ENCODE results near the gene DOCK2. TPM values are rescaled to one million over a fixed set of nuclear protein-coding genes. Genes with fewer than 3 reads are reported as not detected.

DOCK2 gene
- total and polyA plus RNA-seq, 2 donors from 2014 or later: 1.0 to 42.0 TPM

GRCh38 chr5:170077526-170077925, 440.5 kb downstream of the DOCK2 start:
- no peak for TF ChIP-seq CTCF (IDR thresholded peaks at IDR 0.05; ENCODE audit: borderline replicate concordance, extremely low read depth, insufficient read depth)
- Histone ChIP-seq H3K27me3 (ENCODE audit: control insufficient read depth, insufficient read depth, low read length) (no peaks in the 10 kb centered on the region), H3K36me3 (ENCODE audit: control insufficient read depth in 2 of 3, insufficient read depth in 3 of 3, low read length in 3 of 3) (no peaks in the 10 kb centered on the region), H3K9me3 (ENCODE audit: control insufficient read depth in 2 of 3, insufficient read depth in 1 of 3, low read length in 3 of 3) (no peaks in the 10 kb centered on the region), H3K4me3 (ENCODE audit: low read length in 3 of 3) (no peak overlapping the region), H3K27ac (ENCODE audit: low read depth in 2 of 2, low read length in 2 of 2) (no peak overlapping the region), H3K4me1 (ENCODE audit: control insufficient read depth in 2 of 3, insufficient read depth in 2 of 3, low read depth in 1 of 3, low read length in 3 of 3) (no peaks in the 10 kb centered on the region), H3K9ac (ENCODE audit: low read length in 3 of 3) (no peak overlapping the region)
- intact Hi-C loops (cut with DNase I): no loop called here
- DNase-seq (no peak), FAIRE-seq (no peak)

- H3K36me3 ChIP-seq (ENCODE audit: control insufficient read depth in 2 of 3, insufficient read depth in 3 of 3, low read length in 3 of 3): no peaks in the 10 kb centered on the region
- no peak for FAIRE-seq
Observed at GRCh38 chr5:170078458-170078857, 441.4 kb downstream of the DOCK2 start.

GRCh38 chr5:170078931-170079330, 441.9 kb downstream of the DOCK2 start:
- Histone ChIP-seq H3K4me1 (ENCODE audit: control insufficient read depth in 2 of 3, insufficient read depth in 2 of 3, low read depth in 1 of 3, low read length in 3 of 3) (no peaks in the 10 kb centered on the region), H3K9ac (ENCODE audit: low read length in 3 of 3) (no peak overlapping the region), H3K36me3 (ENCODE audit: control insufficient read depth in 2 of 3, insufficient read depth in 3 of 3, low read length in 3 of 3) (no peaks in the 10 kb centered on the region), H3K27ac (ENCODE audit: low read depth in 2 of 2, low read length in 2 of 2) (no peak overlapping the region), H3K9me3 (ENCODE audit: control insufficient read depth in 2 of 3, insufficient read depth in 1 of 3, low read length in 3 of 3) (no peaks in the 10 kb centered on the region), H3K27me3 (ENCODE audit: control insufficient read depth, insufficient read depth, low read length) (no peaks in the 10 kb centered on the region), H3K4me3 (ENCODE audit: low read length in 3 of 3) (no peak overlapping the region)
- TF ChIP-seq CTCF (IDR thresholded peaks at IDR 0.05; ENCODE audit: borderline replicate concordance, extremely low read depth, insufficient read depth): no peak
- DNase-seq: peak in 1 of 5 donors; percentile 2
- intact Hi-C loops (cut with DNase I): no loop called here
- FAIRE-seq: no peak

More at GRCh38 chr5:170078458-170078857, 441.4 kb downstream of the DOCK2 start:
- TF ChIP-seq CTCF (IDR thresholded peaks at IDR 0.05; ENCODE audit: borderline replicate concordance, extremely low read depth, insufficient read depth): no peak
- no peak for DNase-seq
- H3K9me3 ChIP-seq (ENCODE audit: control insufficient read depth in 2 of 3, insufficient read depth in 1 of 3, low read length in 3 of 3): no peaks in the 10 kb centered on the region
- intact Hi-C loops (cut with DNase I): no loop called here
- H3K9ac ChIP-seq (ENCODE audit: low read length in 3 of 3): no peak overlapping the region
- no peak overlapping the region for H3K4me3 ChIP-seq (ENCODE audit: low read length in 3 of 3)
- no peaks in the 10 kb centered on the region for H3K27me3 ChIP-seq (ENCODE audit: control insufficient read depth, insufficient read depth, low read length)
- H3K4me1 ChIP-seq (ENCODE audit: control insufficient read depth in 2 of 3, insufficient read depth in 2 of 3, low read depth in 1 of 3, low read length in 3 of 3): no peaks in the 10 kb centered on the region
- no peak overlapping the region for H3K27ac ChIP-seq (ENCODE audit: low read depth in 2 of 2, low read length in 2 of 2)

- no peaks in the 10 kb centered on the region for H3K27me3 ChIP-seq (ENCODE audit: control insufficient read depth, insufficient read depth, low read length)
- H3K9ac ChIP-seq (ENCODE audit: low read length in 3 of 3): no peak overlapping the region
- no peaks in the 10 kb centered on the region for H3K4me1 ChIP-seq (ENCODE audit: control insufficient read depth in 2 of 3, insufficient read depth in 2 of 3, low read depth in 1 of 3, low read length in 3 of 3)
- no peaks in the 10 kb centered on the region for H3K36me3 ChIP-seq (ENCODE audit: control insufficient read depth in 2 of 3, insufficient read depth in 3 of 3, low read length in 3 of 3)
- DNase-seq (peak in 1 of 5 donors; percentile 5), FAIRE-seq (no peak)
- intact Hi-C loops (cut with DNase I): no loop called here
- no peaks in the 10 kb centered on the region for H3K9me3 ChIP-seq (ENCODE audit: control insufficient read depth in 2 of 3, insufficient read depth in 1 of 3, low read length in 3 of 3)
- no peak for TF ChIP-seq CTCF (IDR thresholded peaks at IDR 0.05; ENCODE audit: borderline replicate concordance, extremely low read depth, insufficient read depth)
- no peak overlapping the region for H3K27ac ChIP-seq (ENCODE audit: low read depth in 2 of 2, low read length in 2 of 2)
- no peak overlapping the region for H3K4me3 ChIP-seq (ENCODE audit: low read length in 3 of 3)
Observed at GRCh38 chr5:170080217-170080616, 443.1 kb downstream of the DOCK2 start.

All from kidney (tissue), 14 donors.